Vagina (tissue), 2 donors: Measurements from ENCODE around the gene LURAP1L. TPM values are rescaled to one million over a fixed set of nuclear protein-coding genes. Genes with fewer than 3 reads are reported as not detected.

Experiments
- DNase-seq, 2 donors: peaks; one replicate each; pipeline ENCODE4 v3.0.0-alpha.2; 2017; ENCODE audit errors: extremely low spot score in 2 of 2
- H3K27ac ChIP-seq: fragments of 200-600 bp; sonication (generic); one replicate; pipeline ENCODE4 v1.5.1; 2019
- H3K27me3 ChIP-seq: fragments of 200-600 bp; sonication (generic); one replicate; pipeline ENCODE4 v1.5.1; 2019
- H3K36me3 ChIP-seq, 2 donors: fragments of 200-600 bp; sonication (generic); one replicate each; pipeline ENCODE4 v1.5.1; 2017 to 2019
- H3K4me1 ChIP-seq: fragments of 200-600 bp; sonication (generic); one replicate; pipeline ENCODE4 v1.5.1; 2019
- H3K4me3 ChIP-seq, 2 donors: fragments of 200-600 bp; sonication (generic); 1 replicate in 1 of 2; 2 replicates in 1 of 2; pipeline ENCODE4 v1.5.1; 2016 to 2019
- H3K9me3 ChIP-seq: fragments of 200-600 bp; sonication (generic); one replicate; pipeline ENCODE4 v1.5.1; 2019
- POLR2A ChIP-seq, 2 donors: fragments of 450-650 bp; IDR thresholded peaks; one replicate each; pipeline ENCODE4 v1.6.1; 2017; ENCODE audit warnings: antibody characterized with exemption in 2 of 2, mild to moderate bottlenecking in 2 of 2, moderate library complexity in 2 of 2
- POLR2AphosphoS5 ChIP-seq, 2 donors: sonication (generic); formaldehyde crosslinking; IDR thresholded peaks; one replicate each; pipeline ENCODE4 v1.9.0; 2017; ENCODE audit warnings: antibody characterized with exemption in 2 of 2, mild to moderate bottlenecking in 2 of 2, low read depth in 1 of 2; ENCODE audit not compliant: insufficient read depth in 1 of 2
- intact Hi-C: fragments of 100-400 bp; cut with DNase I; formaldehyde crosslinking; loops from one replicate; pipeline ENCODE4 v1.15.1; 2023
- total RNA-seq: library from RNA; depleted of rRNA; stranded (reverse); fragments of >200 nt; gene quantifications from one replicate; pipeline ENCODE4 v1.2.3, GENCODE V29; 2016
- TF ChIP-seq, protein P1 (sequence below), 3 experiments: fragments of 450-650 bp in 2 of 3; fragments of 200-600 bp in 1 of 3; sonication (generic) in 1 of 3; IDR thresholded peaks; one replicate each; pipeline ENCODE4 v1.5.1; 2017 to 2019; ENCODE audit warnings: antibody characterized with exemption in 3 of 3, mild to moderate bottlenecking in 2 of 3, moderate library complexity in 2 of 3

LURAP1L gene
- total RNA-seq, 1 donor from 2014 or later = 14.5 TPM

DNA sequence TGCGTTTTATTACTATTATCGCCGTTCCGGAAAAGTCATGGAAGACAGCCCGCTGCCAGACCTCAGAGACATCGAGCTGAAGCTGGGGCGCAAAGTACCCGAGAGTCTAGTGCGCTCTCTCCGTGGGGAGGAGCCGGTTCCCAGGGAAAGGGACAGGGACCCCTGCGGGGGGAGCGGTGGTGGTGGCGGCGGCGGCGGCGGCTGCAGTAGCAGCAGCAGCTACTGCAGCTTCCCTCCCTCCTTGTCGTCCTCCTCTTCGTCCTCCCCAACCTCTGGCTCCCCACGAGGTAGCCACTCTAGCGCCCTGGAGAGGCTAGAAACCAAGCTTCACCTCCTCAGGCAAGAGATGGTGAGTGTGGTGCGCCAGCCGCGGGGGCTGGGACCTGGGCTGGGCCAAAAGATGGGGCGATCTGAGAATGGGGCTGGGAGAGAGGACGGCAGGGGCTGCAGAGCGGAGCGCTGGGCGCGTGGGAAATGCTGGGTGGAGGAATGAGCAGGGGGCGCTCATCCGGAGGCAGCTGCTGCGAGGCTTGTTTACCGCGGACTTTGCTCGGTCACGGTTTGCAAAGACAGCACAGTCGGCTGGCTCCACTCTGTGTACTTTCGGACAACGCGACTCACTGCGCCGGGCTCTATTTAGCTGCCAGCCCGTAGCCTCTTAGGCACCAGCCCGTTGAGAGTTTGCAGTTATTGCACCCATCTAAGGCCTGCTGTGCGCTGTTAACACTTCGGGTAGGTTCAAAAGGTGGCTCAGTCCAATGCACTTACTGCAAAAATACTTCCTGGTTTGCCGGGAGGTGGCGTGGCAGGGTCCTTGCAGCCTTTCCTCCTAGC, 1.1 kb downstream of the LURAP1L start:
- DNase-seq = peak; percentile 94 to 96
- Histone ChIP-seq H3K9me3 (no peaks in the 10 kb centered on the region), H3K36me3 (no peaks in the 10 kb centered on the region), H3K4me1 (peaks cover 27% of the 10 kb centered on the region), H3K27me3 (no peaks in the 10 kb centered on the region), H3K27ac (peak overlapping the region; percentile 94), H3K4me3 (peak overlapping the region; percentile 64 to 85)
- TF ChIP-seq POLR2A (IDR thresholded peaks at IDR 0.05) (no peak), POLR2AphosphoS5 (IDR thresholded peaks at IDR 0.05; ENCODE audit: insufficient read depth in 1 of 2, low read depth in 1 of 2) (peak; percentile 43 to 63)
- TF ChIP-seq, protein P1, sequence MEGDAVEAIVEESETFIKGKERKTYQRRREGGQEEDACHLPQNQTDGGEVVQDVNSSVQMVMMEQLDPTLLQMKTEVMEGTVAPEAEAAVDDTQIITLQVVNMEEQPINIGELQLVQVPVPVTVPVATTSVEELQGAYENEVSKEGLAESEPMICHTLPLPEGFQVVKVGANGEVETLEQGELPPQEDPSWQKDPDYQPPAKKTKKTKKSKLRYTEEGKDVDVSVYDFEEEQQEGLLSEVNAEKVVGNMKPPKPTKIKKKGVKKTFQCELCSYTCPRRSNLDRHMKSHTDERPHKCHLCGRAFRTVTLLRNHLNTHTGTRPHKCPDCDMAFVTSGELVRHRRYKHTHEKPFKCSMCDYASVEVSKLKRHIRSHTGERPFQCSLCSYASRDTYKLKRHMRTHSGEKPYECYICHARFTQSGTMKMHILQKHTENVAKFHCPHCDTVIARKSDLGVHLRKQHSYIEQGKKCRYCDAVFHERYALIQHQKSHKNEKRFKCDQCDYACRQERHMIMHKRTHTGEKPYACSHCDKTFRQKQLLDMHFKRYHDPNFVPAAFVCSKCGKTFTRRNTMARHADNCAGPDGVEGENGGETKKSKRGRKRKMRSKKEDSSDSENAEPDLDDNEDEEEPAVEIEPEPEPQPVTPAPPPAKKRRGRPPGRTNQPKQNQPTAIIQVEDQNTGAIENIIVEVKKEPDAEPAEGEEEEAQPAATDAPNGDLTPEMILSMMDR (IDR thresholded peaks at IDR 0.05) = peak in 2 of 3 experiments; percentile 28 to 54
- intact Hi-C loops = no loop called here

DNA sequence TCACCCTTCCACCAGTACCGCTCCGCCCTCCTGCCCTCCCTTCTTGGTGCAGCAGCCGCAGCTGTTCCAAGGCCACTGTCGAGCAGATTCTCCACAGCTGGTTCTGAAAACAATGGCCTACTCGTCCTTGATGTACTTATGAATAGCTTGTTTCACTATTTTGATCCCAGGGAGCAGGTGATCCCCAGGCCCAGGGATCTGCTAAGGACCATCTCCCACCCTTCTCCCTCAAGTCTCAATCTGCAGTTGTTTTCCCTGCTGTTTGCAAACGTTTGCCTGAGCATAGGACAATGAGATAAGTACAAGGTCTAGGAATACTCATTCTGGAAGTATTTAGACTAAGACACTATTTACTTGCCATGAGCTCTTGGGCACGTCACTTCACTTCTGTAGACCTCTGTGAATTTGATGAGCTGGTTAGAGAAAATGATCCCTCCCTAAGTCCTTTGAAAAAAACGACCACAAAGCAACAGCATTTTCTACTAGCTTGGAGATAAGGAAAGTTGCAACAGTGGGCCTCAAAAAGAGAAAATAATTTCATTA, 1.8 kb downstream of the LURAP1L start:
- peak overlapping the region; percentile 94 for H3K27ac ChIP-seq
- intact Hi-C loops = no loop called here
- H3K4me1 ChIP-seq = peaks cover 27% of the 10 kb centered on the region
- H3K36me3 ChIP-seq = no peaks in the 10 kb centered on the region
- H3K9me3 ChIP-seq = no peaks in the 10 kb centered on the region
- H3K4me3 ChIP-seq = peak overlapping the region; percentile 64 to 85
- H3K27me3 ChIP-seq = no peaks in the 10 kb centered on the region
- TF ChIP-seq POLR2AphosphoS5 (IDR thresholded peaks at IDR 0.05; ENCODE audit: insufficient read depth in 1 of 2, low read depth in 1 of 2) = no peak
- TF ChIP-seq, protein P1 (IDR thresholded peaks at IDR 0.05) = no peak
- no peak for TF ChIP-seq POLR2A (IDR thresholded peaks at IDR 0.05)
- no peak for DNase-seq

DNA sequence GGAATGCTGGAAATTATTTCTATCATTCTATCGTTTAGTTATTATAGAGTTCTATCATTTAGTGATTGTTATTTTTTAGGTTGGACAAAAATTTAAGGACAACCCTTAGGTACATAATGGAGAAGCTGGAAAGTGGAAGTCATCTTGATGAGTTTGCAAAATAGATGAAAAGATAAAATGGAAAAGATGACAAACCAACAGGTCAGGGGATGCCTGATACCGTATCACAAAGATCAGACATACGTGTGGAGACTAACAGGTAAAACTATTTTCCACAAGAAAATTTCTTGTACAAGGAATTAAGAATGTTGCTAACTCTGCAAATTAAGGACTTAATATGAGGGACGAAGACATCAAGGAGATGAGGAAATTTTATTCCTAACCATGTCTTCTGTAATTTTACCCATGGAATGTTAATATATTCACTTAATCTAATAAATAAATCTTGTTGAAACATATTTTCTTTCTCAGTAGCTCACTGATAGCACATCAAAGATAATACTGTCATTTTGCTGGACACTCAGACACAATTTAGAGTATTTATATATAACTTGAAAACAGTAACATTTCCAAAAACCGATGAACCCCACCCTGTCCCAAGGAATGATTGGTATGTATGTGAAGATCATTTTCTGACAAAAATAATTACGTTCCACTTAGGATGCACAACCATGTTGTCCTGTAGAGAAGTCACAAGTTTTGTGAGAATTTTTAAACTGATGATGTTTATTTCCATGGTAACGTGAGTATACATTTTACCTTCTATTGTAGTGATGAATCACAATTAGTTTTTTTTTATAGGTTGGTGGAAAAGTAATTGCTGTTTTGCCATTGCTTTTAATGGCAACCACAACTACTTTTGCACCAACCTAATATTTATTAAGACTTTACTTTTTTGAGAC, 2.6 kb downstream of the LURAP1L start:
- no peaks in the 10 kb centered on the region for H3K36me3 ChIP-seq
- H3K4me1 ChIP-seq = peaks cover 27% of the 10 kb centered on the region
- no peaks in the 10 kb centered on the region for H3K9me3 ChIP-seq
- no peaks in the 10 kb centered on the region for H3K27me3 ChIP-seq
- intact Hi-C loops = no loop called here
- no peak for DNase-seq
- TF ChIP-seq, protein P1 (IDR thresholded peaks at IDR 0.05) = no peak
- TF ChIP-seq POLR2A (IDR thresholded peaks at IDR 0.05) (no peak), POLR2AphosphoS5 (IDR thresholded peaks at IDR 0.05; ENCODE audit: insufficient read depth in 1 of 2, low read depth in 1 of 2) (no peak)
- H3K4me3 ChIP-seq = peak overlapping the region; percentile 64 to 85
- H3K27ac ChIP-seq = peak overlapping the region; percentile 94

DNA sequence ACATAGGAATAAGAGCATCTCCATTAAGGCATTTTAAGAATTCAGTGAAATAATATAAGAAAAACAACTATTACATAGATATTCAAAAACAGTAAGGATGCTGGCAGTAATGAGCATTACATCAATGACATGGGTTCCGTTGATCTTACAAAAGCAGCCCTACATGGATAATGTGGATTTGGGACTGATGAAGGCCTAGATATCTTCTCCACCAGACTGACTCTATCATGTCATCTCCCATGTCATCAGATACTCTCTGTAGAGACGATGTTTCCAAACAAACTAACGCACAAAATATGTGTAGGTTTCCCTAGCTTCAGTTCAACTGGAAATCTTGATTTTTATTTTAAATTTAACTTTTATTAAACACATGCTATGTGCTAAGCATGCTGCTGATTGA, 3.6 kb downstream of the LURAP1L start:
- Histone ChIP-seq H3K4me3 (peak overlapping the region in 1 of 2 donors; percentile 85), H3K4me1 (peaks cover 27% of the 10 kb centered on the region), H3K27ac (peak overlapping the region; percentile 61), H3K9me3 (no peaks in the 10 kb centered on the region), H3K27me3 (no peaks in the 10 kb centered on the region), H3K36me3 (no peaks in the 10 kb centered on the region)
- intact Hi-C loops = no loop called here
- no peak for DNase-seq
- no peak for TF ChIP-seq POLR2A (IDR thresholded peaks at IDR 0.05)
- TF ChIP-seq, protein P1 (IDR thresholded peaks at IDR 0.05) = no peak
- no peak for TF ChIP-seq POLR2AphosphoS5 (IDR thresholded peaks at IDR 0.05; ENCODE audit: insufficient read depth in 1 of 2, low read depth in 1 of 2)
